ENCODE measurements around the gene ARG2.

Gene ARG2

GRCh38 chr14:67638642-67639041 lies 18.9 kb downstream of the ARG2 start:
- no peak for DNase-seq (ENCODE audit: low read depth)

GRCh38 chr14:67641480-67641879 lies 21.8 kb downstream of the ARG2 start:
- DNase-seq (ENCODE audit: low read depth) = no peak

DNA sequence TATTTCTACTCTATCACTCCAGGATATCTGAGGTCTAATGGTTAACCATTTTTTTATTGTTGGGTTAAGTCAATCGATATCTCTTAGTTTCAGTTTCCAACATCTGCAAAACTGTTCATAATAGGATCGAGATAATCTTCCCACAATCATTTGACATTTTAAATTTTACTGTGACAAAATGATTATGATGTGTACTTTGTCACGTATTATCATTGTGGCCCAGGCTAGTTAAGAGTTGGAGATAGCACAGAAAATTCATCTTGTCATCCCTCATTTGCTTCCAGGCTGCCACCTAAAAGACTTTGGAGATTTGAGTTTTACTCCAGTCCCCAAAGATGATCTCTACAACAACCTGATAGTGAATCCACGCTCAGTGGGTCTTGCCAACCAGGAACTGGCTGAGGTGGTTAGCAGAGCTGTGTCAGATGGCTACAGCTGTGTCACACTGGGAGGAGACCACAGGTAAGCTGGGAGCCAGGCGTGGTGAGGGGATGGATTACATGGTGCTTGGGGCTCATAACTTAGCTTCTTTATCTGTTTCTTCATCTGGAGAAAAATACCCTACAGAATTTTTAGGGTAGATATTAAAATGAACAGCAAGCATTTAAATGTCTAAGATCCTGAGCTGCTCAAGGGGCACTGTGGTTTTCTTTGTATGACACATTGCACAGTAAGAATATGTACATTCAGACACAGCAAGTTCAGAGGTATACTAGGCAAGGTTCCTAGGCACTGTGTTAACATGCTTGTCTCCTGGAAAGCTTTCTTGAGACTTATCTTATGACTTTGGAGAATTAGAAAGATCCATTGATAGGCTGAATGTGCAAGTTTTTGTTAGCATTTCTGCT lies 22.4 kb downstream of the ARG2 start:
- DNase-seq (ENCODE audit: low read depth) = no peak

DNA sequence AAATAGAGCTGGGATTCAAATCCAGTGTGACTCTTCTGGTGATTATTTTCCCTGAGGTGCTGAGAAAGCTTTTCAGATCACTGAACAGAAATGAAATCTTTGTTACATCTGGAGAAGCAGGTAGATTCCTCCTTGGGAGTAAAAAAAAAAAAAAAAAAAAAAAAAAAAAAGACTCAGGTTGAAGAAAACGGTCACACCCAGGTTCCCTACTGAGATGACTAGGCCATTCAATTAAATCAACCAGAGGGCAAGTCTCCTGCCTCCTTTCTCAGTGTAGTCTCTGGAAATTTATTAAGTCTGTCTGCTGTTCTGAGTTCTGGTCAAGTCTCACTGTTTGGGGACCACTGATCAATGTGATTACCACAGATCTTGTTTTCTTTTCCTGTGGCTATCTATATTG lies 24.0 kb downstream of the ARG2 start:
- DNase-seq (ENCODE audit: low read depth) = no peak

DNA sequence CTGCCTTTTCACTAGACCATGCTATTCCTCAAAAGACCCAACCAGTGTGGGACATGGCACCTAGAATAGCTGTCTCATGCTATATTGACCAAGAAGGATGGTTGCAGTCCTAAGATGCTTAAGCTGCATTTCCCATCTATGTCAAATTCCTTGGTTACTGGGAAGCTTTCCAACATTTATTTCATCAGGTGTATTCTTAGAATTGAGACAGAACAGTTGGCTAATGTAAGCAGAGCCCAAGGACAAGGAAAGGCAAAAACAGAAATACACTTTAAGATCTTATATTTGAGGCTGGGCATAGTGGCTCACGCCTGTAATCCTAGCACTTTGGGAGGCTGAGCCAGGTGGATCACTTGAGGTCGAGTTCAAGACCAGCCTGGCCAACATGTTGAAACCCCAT lies 24.7 kb downstream of the ARG2 start:
- no peak for DNase-seq (ENCODE audit: low read depth)

DNA sequence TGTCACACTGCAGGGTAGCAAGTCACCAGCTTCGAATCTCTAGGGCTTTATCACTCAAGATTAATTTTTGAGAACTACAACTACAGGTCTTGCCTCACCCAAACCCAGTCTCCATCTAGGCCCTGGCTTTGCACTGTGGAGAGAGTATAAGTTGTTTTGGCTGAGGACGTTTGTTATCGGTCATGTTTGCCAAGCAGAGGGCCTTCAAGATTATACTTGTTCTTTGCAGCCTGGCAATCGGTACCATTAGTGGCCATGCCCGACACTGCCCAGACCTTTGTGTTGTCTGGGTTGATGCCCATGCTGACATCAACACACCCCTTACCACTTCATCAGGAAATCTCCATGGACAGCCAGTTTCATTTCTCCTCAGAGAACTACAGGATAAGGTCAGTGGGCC lies 25.7 kb downstream of the ARG2 start:
- no peak for DNase-seq (ENCODE audit: low read depth)

- DNase-seq (ENCODE audit: low read depth) = no peak
Measured at GRCh38 chr14:67646131-67646530, 26.4 kb downstream of the ARG2 start.

DNA sequence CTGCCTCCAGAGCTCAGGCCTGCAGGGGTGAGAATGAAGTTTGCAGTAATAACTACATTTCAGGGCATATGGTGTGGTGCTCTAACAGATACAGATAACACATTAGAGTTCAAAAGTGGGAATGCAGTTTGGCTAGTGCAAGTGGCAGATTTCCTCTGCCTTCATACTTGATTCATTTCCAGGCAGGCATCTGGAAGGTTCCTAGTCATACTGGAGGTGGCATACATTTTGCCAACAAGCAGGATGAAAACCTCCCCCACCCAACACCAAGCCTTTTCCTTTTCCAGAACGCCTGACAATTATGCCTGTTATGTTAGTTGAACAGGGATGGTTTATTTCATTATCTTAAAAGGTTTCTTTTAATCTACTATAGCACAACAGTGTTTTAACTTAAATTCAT lies 30.4 kb downstream of the ARG2 start:
- DNase-seq (ENCODE audit: low read depth) = no peak

DNA sequence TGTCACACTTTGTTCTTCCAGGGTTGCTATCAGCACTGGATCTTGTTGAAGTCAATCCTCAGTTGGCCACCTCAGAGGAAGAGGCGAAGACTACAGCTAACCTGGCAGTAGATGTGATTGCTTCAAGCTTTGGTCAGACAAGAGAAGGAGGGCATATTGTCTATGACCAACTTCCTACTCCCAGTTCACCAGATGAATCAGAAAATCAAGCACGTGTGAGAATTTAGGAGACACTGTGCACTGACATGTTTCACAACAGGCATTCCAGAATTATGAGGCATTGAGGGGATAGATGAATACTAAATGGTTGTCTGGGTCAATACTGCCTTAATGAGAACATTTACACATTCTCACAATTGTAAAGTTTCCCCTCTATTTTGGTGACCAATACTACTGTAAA lies 31.0 kb downstream of the ARG2 start:
- DNase-seq (ENCODE audit: low read depth) = no peak

DNA sequence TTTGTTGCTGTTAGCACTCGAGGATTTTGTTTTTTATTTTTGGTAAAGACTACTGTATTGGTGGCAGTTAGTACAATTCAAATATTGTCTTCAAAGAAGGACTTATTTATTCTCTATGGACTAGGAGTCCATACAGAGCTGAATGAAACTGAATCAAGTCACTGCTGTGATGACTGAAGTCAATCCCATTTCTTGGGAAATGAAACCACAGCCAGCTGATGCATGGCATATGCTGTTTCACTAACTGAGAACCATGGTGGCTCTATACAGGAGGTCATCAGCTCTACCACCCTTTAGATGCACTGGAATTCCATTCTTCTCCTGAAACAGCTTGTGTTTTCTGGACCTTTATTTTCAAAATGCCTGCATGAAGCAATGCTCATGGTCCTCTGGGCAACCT lies 32.5 kb downstream of the ARG2 start:
- no peak for DNase-seq (ENCODE audit: low read depth)

- no peak for DNase-seq (ENCODE audit: low read depth)
Measured at GRCh38 chr14:67653651-67654280, 34.0 kb downstream of the ARG2 start.

DNA sequence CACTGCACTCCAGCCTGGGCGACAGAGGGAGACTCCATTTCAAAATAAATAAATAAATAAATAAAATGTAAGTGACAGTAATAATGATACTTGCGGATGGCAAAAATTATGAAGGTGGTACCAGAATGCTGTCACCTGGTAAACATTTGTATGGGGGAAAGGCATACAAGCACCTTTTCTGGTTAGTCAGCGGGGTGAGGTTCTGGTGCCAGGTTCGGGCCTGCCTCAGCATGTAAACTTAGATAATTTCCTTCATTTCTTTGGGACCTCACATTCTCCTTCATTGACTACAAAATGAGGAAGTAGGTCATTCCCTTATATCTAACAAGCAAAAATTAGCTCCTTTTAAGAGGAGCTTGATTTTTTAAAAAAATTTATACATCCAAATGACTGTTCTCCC lies 43.9 kb downstream of the ARG2 start:
- no peak for DNase-seq (ENCODE audit: low read depth)

- DNase-seq (ENCODE audit: low read depth) = no peak
Measured at GRCh38 chr14:67665868-67666267, 46.1 kb downstream of the ARG2 start.

GRCh38 chr14:67666750-67667449 lies 47.2 kb downstream of the ARG2 start:
- no peak for DNase-seq (ENCODE audit: low read depth)

DNA sequence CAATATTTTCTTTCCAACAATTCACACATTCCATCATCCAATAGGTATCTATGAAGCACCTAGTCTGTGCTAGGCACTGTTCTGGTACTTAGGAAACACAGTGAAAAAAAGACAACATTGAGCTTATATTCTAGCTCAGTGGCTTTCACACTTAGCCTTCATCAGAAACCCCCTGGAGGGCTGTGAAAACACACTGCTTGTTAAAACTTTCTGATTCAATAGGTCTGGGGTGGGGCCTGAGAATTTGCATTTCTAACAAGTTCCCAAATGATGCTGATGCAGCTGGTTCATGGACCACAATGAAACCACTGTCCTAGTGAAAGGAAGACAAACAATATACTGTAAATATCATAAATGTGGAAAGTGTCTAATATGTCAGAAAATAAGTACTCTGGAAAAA lies 48.8 kb downstream of the ARG2 start:
- DNase-seq (ENCODE audit: low read depth) = peak; percentile 1

DNA sequence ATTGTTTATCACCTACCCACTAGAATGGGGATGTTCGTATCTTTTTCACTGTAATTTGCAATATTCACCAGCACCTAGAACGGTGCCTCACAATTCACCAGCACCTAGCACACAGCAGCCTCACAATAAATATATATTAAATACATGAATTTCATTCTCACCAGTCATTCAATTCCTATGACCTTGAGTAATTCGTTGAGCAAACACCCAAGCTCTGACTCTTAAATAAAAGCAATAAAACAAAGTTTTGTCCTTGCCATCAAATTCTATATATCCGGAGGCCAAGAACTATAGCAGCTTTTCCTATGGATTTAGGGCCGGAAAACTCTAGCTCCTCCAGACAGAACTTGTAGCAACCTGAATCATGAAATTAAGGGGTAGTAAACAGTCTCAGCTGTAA lies 53.7 kb downstream of the ARG2 start:
- no peak for DNase-seq (ENCODE audit: low read depth)

DNA sequence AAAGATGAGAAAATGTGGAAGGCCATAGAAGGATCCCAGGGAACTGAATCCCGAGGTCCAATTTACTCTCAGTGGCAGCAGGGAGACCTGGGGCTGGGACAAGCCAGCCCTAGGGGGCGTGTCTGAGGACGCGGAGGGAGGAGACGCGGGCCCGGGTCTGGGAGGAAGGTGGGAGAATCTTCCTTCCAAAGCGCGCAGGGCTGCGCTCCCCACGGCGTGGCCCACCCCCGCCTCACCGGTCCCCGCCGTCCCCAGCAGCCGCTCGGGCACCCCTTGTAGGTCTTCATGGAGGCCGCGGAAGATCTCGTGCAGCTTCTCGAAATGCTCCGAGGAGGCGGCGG lies 54.4 kb downstream of the ARG2 start:
- DNase-seq (ENCODE audit: low read depth) = peak; percentile 20

DNA sequence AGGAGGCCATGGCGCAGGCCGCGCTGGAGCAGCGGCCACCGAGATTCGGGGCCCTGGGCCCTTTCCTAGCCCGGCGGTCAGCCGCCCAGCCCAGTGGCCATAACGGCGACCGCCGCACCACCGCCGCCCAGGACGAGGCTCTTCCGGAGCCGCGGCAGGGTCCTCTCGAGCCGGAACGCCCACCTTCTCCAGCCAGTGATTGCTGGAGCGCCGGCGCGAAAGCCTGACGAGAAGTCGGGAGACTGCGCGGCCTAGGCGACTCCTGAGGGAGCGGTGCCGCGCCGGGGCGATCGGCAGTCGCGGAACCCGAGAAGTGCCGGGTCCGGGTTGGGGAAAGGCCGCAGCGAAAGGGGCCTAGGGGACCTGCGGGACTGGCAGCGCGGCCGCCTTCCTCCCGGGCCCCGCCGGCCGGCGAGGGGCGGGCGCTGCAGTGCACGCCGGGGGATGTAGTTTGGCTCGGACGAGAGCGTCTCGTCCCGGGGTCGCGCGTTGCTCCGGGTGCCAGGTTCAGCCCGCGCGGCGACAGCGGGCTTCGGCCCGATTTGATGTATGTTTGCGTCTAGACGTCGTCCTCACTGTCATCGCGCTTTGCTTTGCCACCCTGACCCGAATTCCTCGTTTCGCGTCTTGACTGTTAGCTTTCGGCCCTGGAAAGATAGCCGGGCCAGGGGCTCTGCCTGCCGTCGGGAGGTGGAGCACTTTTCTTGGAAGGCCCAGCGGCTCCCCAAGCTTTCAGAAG lies 54.9 kb downstream of the ARG2 start, which contains the start of gene VTI1B:
Gene VTI1B (minus strand): TSS at position 153 of the 739 bp plus-strand sequence. CDS start 143 bp downstream, at position 10.
- DNase-seq (ENCODE audit: low read depth) = peak; percentile 56

DNA sequence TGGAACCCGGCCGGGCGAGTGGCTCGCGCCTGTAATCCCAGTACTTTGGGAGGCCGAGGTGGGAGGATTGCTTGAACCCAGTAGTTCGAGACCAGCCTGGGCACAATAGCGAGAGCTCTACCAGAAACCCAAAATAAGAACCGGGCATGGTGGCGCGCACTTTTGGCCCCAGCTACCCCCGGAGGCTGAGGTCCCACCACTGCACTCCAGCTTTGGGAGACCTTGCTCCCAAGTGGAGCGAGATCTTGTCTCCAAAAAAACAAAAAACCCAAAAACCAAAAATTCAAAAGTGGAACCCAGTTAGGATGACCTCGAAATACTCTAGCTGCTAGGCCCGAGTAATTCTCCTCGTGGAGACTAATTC lies 55.5 kb downstream of the ARG2 start:
- no peak for DNase-seq (ENCODE audit: low read depth)

- DNase-seq (ENCODE audit: low read depth) = no peak
Measured at GRCh38 chr14:67679006-67679405, 59.3 kb downstream of the ARG2 start.

DNA sequence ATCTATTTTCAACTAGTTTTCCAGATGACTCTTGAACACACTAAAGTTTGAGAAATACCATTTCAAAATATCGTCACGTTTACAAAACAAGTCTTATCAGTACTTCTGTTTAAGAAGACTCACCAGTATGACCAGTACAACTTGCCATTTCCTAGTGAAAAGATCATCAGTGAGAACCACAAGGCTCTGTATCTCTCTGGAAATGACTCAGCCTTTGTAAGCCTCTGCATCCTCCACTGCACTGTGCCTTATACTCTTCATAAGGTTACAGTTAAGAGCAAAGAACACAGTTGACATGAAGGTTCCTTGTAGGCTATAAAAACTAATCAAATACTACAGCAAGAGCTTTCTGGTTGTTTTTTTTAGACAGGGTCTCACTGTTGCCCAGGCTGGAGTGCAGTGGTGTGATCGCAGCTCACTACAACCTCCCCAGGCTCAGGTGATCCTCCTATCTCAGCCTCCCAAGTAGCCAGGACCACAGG lies 60.4 kb downstream of the ARG2 start:
- no peak for DNase-seq (ENCODE audit: low read depth)

- DNase-seq (ENCODE audit: low read depth) = no peak
Measured at GRCh38 chr14:67680941-67681340, 61.2 kb downstream of the ARG2 start.
